Measurements from ENCODE around the gene SNUPN.

Gene SNUPN

DNA sequence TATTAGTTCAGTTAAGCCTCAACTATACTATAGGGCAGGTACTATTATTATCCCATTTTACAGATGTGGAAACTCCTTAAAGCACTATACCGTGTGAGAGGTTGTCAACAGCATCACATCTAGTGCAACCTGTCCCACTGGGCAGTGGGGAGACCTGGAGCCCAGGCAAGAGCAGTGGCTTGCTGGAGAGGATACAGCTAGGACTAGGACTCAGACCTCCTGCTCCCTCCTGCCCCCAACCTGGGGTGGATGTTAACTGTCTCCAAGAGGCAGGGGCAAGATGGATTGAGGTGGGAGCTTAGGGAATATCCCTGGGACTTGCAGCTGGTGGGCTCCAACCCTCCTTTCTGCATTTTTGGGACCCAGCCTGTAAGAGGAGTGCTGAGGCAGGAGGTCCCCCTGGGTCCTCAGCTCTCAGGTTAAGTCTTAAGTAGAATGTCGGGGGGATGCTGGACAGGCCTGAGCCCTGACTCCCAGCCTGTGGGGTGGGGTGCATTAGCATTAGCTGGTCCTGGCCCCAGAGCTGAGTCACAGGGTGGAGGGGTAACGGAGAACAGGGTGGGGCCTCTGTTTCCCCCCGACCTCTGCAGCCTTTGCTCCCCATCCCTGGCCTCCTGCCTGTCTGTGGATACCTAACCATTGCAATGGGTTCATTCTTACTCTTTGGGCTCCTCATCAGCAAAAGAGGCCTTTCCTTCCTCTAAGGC is 28.8 kb upstream of the SNUPN start:
- DNase-seq (ENCODE audit: low spot score), result no peak

DNA sequence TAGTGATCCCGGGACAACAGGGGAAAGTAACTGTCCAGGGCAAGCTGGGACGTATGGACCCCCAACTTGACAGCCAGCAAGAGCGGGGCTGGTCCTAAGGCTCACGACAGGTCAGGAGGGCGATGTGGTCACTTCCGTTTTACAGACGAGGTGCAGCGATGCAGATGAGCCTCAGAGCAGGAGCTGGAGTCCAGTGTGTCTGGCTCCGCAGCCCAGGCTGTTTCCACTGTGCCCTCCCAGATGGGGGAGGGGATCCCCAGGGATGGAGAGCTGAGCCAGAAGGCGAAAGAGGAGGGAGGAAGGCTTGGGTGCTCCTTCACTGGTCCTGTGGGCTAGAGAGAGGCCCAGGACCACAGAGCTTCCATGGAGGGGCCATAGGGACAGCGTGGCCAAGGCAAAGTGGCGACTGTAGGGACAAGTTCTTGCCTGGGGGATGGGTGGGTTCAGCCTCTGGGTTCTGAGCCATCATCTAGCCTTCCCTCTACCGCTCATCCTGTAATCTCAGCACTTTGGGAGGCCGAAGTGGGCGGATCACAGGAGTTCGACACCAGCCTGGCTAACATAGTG is 27.9 kb upstream of the SNUPN start:
- DNase-seq (ENCODE audit: low spot score), result no peak

DNA sequence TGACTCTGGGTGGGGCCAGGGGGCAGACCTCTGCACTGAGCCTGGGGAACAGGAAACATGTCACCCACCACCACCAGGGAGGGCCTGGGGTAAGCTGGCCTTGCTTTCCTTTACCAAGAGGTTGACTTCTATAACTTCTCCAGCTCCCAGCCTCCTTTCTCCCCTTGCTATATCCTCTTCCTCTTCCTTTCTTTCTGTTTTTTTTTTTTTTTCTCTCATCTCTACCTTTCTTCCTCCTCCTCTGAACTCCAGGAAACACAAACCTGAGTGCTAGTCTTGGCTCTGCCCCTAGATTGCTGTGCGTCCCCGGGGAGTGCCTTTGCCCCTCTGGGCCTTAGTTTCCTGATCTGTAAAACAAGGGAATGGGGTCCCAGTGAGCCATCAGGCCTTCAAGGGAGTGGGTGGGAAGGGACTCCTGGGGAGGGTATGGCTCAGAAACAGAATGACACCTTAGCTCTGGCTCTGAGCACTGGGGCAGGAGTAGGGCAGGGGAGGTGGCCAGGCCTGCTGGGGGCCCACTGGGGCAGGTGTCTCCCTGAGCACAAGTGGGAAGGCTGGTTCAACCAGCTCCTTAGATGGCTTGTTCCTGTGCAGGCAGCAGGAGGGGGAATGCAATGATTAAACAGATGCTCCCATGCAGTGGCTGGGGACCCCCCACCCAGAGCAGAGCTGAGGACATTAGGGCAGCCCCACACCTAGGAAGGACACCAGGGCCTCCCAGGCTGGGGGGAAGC is 26.5 kb upstream of the SNUPN start:
- no peak for DNase-seq (ENCODE audit: low spot score)

DNA sequence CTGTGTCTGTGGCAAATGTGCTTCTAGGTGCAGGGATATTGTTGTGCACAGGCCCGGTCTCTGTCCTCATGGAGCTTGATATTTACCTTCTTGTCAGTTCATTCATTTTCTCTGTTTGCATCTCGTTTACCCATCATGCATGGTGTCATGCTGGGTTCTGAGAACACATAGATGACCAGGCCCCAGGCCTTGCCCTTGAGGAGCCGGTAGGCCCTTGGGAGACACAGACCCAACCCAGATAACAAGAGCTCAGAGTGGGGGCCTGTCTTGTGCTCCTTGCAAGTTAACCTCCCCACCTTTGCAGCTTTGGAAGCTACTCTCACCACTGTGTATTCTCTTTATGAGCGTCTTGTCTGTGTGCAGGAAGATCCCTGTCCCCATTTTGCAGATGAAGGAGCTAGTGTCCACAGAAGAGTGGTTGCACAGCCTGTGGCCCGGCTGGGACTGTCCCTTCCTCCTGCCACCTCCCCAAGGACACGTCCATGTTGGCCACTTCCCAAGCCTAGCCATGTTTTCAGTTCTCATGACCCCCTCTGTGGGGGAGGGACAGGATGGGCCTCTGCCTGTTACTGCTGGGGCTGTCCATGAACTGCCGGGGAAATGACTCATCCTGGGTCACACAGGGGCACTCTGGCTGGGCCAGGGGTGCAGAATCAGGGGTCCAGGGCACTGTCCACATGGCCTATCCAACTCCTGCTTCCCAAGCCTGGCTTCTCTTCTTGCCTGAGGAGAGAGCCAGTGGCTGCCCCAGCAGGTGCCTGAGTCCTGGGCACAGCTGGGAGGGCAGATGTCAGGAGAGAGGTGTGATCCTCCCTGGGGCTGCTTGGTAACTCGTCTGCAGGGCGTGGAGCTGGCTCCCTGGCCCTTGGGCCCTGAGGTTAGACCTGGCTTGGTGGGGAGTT is 25.6 kb upstream of the SNUPN start:
- no peak for DNase-seq (ENCODE audit: low spot score)

DNA sequence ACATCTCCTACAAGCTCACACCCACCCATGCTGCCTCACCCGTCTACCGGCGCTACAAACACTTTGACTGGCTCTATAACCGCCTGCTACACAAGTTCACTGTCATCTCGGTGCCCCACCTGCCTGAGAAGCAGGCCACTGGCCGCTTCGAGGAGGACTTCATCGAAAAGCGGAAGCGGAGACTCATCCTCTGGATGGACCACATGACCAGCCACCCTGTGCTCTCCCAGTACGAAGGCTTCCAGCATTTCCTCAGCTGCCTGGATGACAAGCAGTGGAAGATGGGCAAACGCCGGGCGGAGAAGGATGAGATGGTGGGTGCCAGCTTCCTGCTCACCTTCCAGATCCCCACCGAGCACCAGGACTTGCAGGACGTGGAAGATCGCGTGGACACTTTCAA is 24.3 kb upstream of the SNUPN start:
- DNase-seq (ENCODE audit: low spot score), result no peak

DNA sequence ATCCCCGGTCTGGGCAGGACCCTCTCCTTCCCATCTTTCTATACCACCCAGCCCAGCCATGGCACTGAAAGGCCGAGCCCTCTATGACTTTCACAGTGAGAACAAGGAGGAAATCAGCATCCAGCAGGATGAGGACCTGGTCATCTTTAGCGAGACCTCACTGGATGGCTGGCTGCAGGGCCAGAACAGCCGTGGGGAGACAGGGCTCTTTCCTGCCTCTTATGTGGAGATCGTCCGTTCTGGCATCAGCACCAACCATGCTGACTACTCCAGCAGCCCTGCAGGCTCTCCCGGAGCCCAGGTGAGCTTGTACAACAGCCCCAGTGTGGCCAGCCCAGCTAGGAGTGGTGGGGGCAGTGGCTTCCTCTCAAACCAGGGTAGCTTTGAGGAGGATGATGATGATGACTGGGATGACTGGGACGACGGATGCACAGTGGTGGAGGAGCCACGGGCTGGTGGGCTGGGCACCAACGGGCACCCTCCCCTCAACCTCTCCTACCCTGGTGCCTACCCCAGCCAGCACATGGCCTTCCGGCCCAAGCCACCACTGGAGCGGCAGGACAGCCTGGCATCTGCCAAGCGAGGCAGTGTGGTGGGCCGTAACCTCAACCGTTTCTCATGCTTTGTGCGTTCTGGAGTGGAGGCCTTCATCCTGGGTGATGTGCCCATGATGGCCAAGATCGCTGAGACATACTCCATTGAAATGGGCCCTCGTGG is 23.7 kb upstream of the SNUPN start:
- no peak for DNase-seq (ENCODE audit: low spot score)

DNA sequence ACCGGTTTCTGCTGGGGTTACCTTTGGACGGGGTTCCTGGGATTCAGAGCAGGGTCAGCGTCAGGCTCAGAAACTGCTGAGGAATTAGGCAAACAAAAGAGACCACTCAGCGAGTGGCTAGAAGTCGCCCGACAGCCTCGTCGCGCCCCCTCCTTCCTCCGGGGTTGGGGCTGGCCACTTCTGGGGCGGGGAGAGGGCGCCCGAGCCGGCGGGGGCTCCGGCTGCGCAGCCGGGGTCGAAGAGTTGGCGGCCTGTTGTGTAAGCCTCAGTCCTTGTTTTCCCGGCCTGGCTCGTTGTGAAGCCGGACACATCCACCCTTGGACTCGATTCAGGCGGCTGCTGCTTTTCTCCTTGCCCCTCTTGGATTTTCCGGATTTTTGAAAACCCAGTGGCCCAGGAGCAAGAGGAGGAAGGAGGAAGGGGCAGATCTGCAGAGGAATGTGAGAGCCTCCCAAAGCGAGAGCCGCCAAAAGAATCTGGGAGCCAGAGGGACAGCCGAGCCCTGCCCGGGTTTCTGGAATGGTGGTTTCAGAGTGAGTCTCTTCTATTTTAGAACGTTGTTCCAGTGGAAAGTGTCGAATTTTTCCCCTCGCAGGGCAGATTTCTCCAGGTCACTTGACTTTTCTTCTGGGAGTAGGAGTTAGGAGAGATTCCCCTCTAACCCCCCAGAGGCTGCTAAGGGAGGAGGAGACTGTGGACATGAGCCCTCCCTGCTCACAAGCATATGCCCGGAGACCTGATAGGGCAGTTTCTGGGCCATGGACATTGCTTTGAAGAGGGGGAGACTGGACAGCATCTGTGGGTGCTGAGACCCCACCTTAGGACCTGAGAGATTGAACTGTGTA is 22.9 kb upstream of the SNUPN start:
- no peak for DNase-seq (ENCODE audit: low spot score)

DNA sequence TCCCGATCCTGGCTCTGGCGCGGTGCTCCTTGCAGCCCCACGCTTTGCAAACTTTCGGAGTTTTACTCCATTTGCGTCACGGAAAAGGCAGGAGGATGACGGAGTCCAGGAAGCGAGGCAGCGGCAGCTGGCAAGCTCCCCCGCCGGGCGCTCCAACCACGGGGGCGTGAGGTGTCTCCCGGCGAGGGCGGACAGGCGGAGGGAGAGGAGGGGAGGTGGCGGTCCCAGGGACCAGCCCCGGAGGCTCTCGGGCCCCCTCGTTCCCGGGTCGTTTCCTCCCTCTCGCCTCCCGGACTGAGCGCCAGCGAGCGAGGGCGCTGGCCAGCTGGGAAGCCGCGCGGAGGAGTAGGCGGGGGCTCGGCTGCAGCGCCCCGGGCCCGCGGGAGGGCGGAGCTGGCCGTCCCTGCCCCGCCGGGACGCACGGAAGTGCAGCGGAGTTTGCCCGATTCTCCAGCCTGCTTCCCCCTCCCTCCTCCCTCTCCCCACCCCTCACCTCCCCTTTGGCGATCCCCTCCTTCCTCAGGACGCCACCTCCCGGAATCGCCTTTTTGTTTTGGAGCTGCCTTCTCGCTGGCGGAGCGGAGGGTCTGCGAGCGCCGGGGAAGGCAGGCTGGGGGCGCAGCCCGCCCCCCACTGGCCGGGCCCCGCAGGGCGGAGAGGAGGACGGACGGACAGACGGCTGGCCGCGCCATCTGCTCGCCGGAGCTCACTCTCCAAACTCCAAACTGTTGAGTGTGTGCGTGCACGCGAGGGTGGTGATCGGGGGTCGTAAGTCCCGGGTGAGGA is 22.0 kb upstream of the SNUPN start, which contains the start of gene SNX33:
SNX33 (plus strand) TSS at position 543 of the 786 bp plus-strand sequence. CDS start 1,191 bp downstream, outside the sequence.
- peak; percentile 64 for DNase-seq (ENCODE audit: low spot score)

DNA sequence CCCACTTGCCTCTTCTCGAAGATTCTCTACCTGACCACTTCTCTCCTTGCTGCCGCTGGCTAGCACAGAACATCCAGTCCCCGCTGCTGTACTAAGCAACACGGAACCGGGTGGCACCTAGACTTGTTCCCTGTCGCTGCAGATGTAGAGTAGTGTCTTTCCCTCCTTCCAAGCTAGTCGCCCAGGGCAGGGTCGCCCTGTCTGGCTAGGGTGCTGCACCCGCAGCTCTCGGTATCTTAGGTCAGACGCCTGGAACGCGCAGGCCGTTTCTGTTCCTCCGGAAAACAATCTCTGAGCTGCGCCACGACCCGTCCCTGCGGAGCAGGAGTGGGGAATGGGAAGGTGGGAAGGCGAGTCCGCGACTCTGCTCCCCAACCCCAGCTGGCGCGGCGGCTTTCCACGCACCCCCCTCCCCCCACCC is 21.4 kb upstream of the SNUPN start:
- no peak for DNase-seq (ENCODE audit: low spot score)

DNA sequence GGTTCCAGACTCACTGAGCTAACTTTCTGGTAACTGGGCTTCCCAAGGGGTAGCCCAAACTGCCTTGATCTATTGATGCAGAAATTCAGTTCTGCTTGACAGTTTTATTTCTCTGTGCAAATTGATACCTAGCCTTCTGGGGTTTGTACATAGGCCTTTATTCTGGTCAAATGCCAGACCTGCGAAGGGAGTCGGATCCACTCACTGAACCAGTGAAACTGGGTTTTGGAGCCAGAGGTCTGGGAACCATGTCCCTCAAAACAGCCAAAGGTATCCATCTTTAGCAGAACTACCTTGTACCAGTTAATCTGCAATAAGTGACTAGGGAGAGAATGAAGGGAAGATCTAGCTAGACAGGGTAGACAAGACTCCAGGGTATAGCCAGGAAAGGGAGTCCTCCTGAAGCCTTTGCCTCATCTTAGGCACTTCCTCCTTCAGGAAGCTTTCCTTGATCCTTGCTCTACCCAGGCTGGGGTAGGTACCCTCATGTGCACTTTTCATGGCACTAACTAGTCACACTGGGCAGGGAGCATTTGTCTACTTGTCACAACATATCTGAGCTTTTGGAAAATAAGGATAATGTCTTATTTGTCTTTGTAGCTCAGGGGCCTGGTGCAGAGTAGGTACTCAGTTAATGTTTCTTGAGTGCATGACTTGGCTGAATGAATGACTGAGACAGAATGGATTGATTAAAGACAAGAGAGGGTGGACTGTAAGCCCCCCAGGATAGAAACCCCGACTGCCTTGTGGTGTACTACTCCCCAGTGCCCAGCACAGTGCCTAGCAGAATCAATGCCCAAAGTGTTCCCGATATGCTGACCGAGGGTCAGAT is 20.8 kb upstream of the SNUPN start:
- DNase-seq (ENCODE audit: low spot score), result no peak

DNA sequence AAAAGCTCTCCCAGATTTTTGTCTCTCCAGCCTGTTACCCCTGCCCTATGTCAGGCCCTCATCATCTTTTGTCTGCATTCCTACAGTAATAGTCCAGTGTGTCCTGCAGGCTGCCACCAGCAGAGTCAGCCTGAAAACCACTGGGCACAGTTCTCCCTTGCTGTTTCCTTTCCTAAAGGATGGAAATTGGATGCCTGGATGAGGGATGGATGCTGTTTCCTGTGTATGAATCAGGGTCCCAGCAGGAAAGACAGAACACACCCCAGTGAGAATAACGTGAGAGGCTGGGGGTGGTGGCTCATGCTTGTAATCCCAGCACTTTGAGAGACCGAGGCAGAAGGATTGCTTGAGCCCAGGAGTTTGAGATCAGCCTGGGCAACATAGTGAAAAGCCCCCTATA is 18.9 kb upstream of the SNUPN start:
- DNase-seq (ENCODE audit: low spot score), result no peak

DNA sequence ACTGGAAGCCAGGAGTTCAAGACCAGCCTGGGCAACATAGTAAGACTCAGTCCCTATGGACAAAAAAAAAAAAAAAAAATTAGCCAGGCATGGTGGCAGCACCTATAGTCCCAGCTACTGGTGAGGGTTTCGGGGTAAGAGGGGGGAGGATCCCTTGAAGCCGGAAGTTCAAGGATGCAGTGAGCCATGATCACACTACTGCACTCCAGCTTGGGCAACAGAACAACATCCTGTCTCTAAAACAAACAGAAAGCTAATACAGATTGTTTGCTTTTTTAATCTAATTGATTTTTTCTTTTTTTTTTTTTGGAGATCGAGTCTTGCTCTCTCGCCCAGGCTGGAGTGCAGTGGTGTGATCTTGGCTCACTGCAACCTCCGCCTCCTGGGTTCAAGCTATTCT is 16.1 kb upstream of the SNUPN start:
- no peak for DNase-seq (ENCODE audit: low spot score)

DNA sequence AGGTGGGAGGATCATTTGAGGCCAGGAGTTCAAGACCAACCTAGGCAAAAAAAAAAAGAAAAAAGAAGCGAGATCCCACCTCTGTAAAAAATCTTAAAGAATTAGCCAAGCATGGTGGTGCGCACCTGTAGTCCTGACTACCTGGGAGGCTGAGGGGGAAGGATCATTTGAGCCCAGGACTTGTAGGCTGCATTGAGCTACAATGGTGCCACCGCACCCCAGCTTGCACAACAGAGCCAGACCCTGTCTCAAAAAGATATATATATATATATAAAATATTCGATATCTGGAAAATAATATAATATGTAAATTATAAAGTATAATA is 15.6 kb upstream of the SNUPN start:
- DNase-seq (ENCODE audit: low spot score), result no peak

DNA sequence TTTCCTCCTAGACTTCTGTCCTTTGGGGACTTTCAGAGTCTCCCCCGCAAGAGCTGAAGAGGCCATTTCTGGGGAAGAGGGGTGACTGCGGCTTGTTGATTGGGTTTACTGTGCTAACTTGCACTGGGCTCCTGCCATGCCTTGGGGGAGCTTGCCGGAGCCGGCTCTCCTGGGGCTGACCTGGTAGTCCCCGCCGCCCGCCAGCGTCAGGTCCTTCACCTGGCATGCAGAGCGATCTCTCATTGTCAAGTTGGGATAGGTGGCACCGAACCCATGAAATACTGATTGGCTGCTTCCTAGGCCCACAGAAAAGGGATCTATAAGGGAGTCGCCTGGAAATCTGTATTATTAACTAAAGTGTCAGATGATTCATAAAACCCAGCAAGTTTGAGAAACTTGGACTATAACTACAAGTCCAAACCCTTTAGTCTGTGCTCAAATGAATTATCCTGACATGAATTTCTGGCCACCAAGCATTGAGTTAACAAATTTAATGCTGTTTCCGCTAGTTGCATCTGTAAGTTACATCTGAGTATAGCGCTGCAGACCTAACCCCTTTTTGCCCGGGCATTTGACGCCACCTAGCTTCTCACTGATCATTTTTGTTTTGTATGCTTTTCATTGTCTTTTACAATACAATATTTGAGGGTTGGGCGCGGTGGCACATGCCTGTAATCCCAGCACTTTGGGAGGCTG is 15.1 kb upstream of the SNUPN start:
- DNase-seq (ENCODE audit: low spot score), result no peak

DNA sequence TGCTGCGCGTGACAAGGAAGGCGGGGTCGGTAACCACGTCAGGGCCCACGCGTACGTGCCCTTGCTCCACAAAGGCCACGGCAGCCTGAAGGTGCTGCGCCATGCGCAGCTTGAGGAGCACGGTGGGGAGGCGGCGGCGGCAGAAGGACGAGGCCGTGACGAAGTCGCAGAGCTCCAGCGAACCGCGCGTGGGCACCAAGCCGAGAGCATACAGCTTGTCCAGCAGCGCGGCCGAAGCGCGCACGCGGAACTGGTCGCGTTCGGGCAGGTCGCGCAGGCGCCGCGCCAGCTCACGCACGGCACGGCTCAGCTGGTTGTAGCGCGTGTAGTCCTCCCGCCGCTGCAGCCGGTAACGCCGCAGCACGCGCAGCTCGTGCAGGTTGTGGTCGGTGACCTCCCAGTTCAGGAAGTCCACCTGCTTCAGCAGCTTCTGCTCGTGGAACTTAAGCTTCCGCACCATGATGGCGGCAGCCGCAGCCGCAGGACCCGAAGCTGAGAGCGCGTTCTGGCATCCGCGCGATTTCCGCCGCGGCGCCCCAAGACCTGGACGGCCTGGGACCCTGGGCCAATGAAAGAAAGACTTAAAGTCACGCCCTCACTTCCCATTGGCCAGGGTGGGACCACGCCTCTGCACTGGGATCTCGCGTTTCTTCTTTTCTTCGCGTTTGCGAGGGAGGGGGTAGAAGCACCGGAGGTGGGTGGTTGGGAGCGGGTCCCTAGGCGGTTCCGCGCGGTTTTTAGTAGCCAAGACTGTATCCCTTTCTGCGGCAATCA is 14.4 kb upstream of the SNUPN start, which contains the start of gene IMP3:
IMP3 (minus strand) TSS at position 516 of the 774 bp plus-strand sequence; CDS start at position 460, 56 bp downstream.
- DNase-seq (ENCODE audit: low spot score), result peak; percentile 98

DNA sequence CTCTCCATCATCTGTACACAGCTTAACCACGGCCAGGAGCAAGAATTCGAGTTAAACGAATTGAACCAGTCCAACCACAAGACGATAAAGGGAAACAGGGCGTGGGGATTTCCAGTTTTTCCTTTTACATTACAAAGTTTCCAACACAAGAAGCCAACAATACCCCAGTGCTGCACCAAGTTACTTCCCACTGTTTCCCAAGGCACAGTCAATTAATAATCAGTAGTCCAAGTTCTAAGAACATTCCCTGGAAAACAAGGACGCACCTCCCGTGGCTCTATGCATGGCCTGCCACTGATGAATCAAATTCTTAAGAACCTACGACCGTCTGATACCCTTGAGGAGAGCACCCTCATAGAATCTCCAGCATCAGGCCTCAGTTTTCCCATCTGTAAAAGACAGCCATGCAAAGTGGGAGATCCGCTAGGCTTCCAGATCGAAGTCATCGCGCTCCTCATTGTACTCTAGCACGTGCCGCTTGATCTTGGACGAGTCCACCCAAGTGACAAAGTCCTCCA is 13.7 kb upstream of the SNUPN start:
- DNase-seq (ENCODE audit: low spot score), result no peak

Data from putamen (tissue), 1 donor.